Measurements from ENCODE around the gene AP1G2. TPM values are rescaled to one million over a fixed set of nuclear protein-coding genes. Genes with fewer than 3 reads are reported as not detected.

AP1G2 gene
- polyA plus RNA-seq, 1 donor from 2014 or later, result 127 TPM

DNA sequence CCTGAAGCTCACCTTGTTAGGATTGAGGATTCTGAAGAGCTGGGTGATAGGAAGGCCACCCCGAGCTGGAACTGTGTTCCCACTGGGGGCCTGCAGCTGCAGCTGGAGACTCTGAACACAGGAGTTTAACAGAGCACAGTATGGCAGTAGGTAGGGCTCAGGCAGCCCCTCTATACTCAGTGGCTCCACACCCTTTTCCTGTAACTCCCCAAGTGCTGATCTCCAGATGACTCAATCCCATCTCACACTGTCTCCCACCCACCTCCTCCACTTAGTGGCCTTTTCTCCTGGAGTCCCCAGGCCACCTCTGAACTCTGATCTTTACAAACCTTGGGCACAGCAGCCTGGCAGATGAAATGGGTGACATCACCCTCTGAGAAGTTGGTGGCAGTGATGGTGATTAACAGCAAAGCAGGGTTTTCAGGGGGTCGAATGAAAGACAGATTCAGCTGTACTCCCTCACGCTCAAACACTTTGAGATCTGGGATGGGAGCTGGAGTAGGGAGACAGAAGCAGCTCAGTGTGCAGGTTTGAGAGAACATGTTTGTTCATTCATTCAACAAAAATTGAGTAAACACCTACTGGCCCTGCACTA is 7.6 kb downstream of the AP1G2 start:
- Histone ChIP-seq H3K9me2 (ENCODE audit: insufficient read depth, low read length) (no peaks in the 10 kb centered on the region), H3K27me3 (ENCODE audit: insufficient read depth, low read depth, low read length) (no peaks in the 10 kb centered on the region), H3K9me3 (ENCODE audit: low read length) (no peaks in the 10 kb centered on the region), H3F3A (ENCODE audit: insufficient read depth, low read length, poor library complexity, severe bottlenecking) (no peaks in the 10 kb centered on the region), H3K27ac (ENCODE audit: low read length) (no peak overlapping the region), H4K20me1 (ENCODE audit: insufficient read depth) (no peaks in the 10 kb centered on the region), H3K36me3 (ENCODE audit: insufficient read depth, low read length) (no peaks in the 10 kb centered on the region), H3K79me2 (replicated peaks; ENCODE audit: insufficient read depth, low read length) (peaks cover 20% of the 10 kb centered on the region), H3K4me3 (ENCODE audit: low read length) (no peak overlapping the region), H3K4me2 (ENCODE audit: low read length) (no peak overlapping the region), H2AFZ (ENCODE audit: low read depth, low read length) (no peak overlapping the region), H3K9ac (ENCODE audit: low read length) (peak overlapping the region; percentile 97)
- TF ChIP-seq, protein P1, sequence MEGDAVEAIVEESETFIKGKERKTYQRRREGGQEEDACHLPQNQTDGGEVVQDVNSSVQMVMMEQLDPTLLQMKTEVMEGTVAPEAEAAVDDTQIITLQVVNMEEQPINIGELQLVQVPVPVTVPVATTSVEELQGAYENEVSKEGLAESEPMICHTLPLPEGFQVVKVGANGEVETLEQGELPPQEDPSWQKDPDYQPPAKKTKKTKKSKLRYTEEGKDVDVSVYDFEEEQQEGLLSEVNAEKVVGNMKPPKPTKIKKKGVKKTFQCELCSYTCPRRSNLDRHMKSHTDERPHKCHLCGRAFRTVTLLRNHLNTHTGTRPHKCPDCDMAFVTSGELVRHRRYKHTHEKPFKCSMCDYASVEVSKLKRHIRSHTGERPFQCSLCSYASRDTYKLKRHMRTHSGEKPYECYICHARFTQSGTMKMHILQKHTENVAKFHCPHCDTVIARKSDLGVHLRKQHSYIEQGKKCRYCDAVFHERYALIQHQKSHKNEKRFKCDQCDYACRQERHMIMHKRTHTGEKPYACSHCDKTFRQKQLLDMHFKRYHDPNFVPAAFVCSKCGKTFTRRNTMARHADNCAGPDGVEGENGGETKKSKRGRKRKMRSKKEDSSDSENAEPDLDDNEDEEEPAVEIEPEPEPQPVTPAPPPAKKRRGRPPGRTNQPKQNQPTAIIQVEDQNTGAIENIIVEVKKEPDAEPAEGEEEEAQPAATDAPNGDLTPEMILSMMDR (IDR thresholded peaks at IDR 0.05; ENCODE audit: poor library complexity, severe bottlenecking), result no peak
- TF ChIP-seq MXI1 (conservative IDR thresholded peaks at IDR 0.05; ENCODE audit: poor library complexity, severe bottlenecking) (no peak), TAF1 (IDR thresholded peaks at IDR 0.05; ENCODE audit: low read depth) (no peak), EP300 (conservative IDR thresholded peaks at IDR 0.05; ENCODE audit: poor library complexity, severe bottlenecking) (no peak), RAD21 (conservative IDR thresholded peaks at IDR 0.05) (no peak), REST (IDR thresholded peaks at IDR 0.05; ENCODE audit: borderline replicate concordance) (no peak), SMC3 (conservative IDR thresholded peaks at IDR 0.05; ENCODE audit: poor library complexity) (no peak), EZH2 (IDR thresholded peaks at IDR 0.05; ENCODE audit: borderline replicate concordance, insufficient read depth, low read length, poor library complexity, severe bottlenecking) (no peak), POLR2AphosphoS5 (IDR thresholded peaks at IDR 0.05) (no peak)

DNA sequence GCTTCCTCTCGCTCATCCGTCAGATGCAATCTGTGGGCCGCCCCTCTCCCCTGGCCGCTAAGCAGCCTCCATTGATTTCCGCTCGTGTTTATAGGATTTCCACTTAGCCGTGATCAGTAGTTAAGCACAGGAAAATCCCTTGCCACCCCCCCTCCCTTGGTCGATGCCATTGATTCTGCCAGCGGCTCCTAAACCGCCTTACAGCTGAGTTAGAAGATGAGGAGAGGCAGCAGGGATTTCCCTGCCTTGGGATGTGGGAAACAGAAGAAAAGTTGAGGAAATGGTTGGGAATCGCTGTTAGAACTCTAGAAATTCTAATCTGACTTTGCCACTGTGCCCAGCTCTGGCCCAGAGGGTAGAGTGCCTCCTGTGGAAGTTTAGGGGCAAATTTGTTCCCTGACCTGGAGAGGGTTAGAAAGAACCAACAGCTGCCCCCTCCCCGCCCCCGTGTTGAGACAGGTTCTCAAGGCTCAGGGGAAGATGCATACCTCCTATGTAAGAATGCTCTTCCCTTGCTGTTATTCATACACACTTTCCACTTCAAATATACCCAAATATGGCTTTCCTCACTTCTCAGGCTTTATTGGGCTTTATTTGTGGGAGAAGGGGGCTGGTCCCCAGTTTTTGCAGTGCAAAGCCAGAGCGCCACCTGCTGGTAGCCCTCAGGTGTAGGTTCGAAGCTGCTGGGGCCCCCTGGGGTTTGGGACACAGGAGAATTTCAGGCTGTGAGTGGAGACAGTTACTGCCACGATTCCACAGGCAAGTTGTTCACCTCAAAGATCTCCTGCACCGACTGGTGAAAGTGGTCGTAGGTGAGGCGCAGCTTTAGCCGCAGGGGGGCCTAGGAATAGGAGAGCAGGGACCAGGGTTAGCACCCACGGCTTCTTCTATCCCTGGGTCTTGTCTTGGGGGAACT is 8.3 kb downstream of the AP1G2 start:
- Histone ChIP-seq H3K4me2 (ENCODE audit: low read length) (no peak overlapping the region), H3K9me3 (ENCODE audit: low read length) (no peaks in the 10 kb centered on the region), H4K20me1 (ENCODE audit: insufficient read depth) (no peaks in the 10 kb centered on the region), H3K27me3 (ENCODE audit: insufficient read depth, low read depth, low read length) (no peaks in the 10 kb centered on the region), H3K4me3 (ENCODE audit: low read length) (peak overlapping the region; percentile 95), H3K27ac (ENCODE audit: low read length) (peak overlapping the region; percentile 64), H3K9ac (ENCODE audit: low read length) (peak overlapping the region; percentile 97), H3K79me2 (replicated peaks; ENCODE audit: insufficient read depth, low read length) (peaks cover 20% of the 10 kb centered on the region), H3K9me2 (ENCODE audit: insufficient read depth, low read length) (no peaks in the 10 kb centered on the region), H2AFZ (ENCODE audit: low read depth, low read length) (no peak overlapping the region), H3F3A (ENCODE audit: insufficient read depth, low read length, poor library complexity, severe bottlenecking) (no peaks in the 10 kb centered on the region), H3K36me3 (ENCODE audit: insufficient read depth, low read length) (no peaks in the 10 kb centered on the region)
- peak; percentile 90 for TF ChIP-seq RAD21 (conservative IDR thresholded peaks at IDR 0.05)
- TF ChIP-seq SMC3 (conservative IDR thresholded peaks at IDR 0.05; ENCODE audit: poor library complexity), result peak; percentile 97
- TF ChIP-seq TAF1 (IDR thresholded peaks at IDR 0.05; ENCODE audit: low read depth), result no peak
- no peak for TF ChIP-seq POLR2AphosphoS5 (IDR thresholded peaks at IDR 0.05)
- TF ChIP-seq, protein P1 (IDR thresholded peaks at IDR 0.05; ENCODE audit: poor library complexity, severe bottlenecking), result peak; percentile 94
- TF ChIP-seq EP300 (conservative IDR thresholded peaks at IDR 0.05; ENCODE audit: poor library complexity, severe bottlenecking), result no peak
- no peak for TF ChIP-seq EZH2 (IDR thresholded peaks at IDR 0.05; ENCODE audit: borderline replicate concordance, insufficient read depth, low read length, poor library complexity, severe bottlenecking)
- no peak for TF ChIP-seq MXI1 (conservative IDR thresholded peaks at IDR 0.05; ENCODE audit: poor library complexity, severe bottlenecking)
- TF ChIP-seq REST (IDR thresholded peaks at IDR 0.05; ENCODE audit: borderline replicate concordance), result peak; percentile 35
